Panc1 (cell line): Measurements from ENCODE around the gene KCNQ4. TPM values are rescaled to one million over a fixed set of nuclear protein-coding genes. Genes with fewer than 3 reads are reported as not detected.

Experiments used
- ATAC-seq: fragments of 200-7000 bp; cut with Tn5 transposase; 2 replicates; pipeline ENCODE4 v1.9.1; 2020; ENCODE audit warnings: mild to moderate bottlenecking, moderate library complexity
- BruUV-seq: library from RNA; stranded (reverse); fragments of 400-500 nt; replicated peaks from 2 replicates; lab custom pipeline; 2021; lab: Mats Ljungman, UMichigan
- CTCF ChIA-PET: fragments of 300-600 bp; sonication (Branson Sonifier 250); formaldehyde crosslinking; loops from one replicate; lab custom pipeline; 2022; ENCODE audit warnings: antibody characterized with exemption; lab: Charles Lee
- POLR2A ChIA-PET: fragments of 300-600 bp; sonication (Branson Sonifier 250); formaldehyde crosslinking; loops from one replicate; lab custom pipeline; 2022; ENCODE audit warnings: antibody characterized with exemption; lab: Charles Lee
- DNase-seq: peaks from one replicate; pipeline ENCODE4 v3.0.0-alpha.2; 2010; ENCODE audit warnings: low read depth, low spot score
- H3K27ac ChIP-seq: 2 replicates; pipeline ENCODE4 v1.5.1; 2011; ENCODE audit warnings: mild to moderate bottlenecking, low read length, inconsistent platforms
- H3K27me3 ChIP-seq: fragments of 200-500 bp; sonication (Bioruptor generic); 2 replicates; pipeline ENCODE4 v1.6.0; 2014; ENCODE audit warnings: low read length, inconsistent platforms; ENCODE audit not compliant: control insufficient read depth, insufficient read depth
- H3K36me3 ChIP-seq: fragments of 200-500 bp; sonication (Bioruptor generic); 2 replicates; pipeline ENCODE4 v1.5.1; 2014; ENCODE audit warnings: inconsistent platforms, mild to moderate bottlenecking, low read length, moderate library complexity; ENCODE audit not compliant: control insufficient read depth, insufficient read depth
- H3K4me1 ChIP-seq: 2 replicates; pipeline ENCODE4 v1.5.1; 2011; ENCODE audit warnings: inconsistent platforms, mild to moderate bottlenecking, low read length, moderate library complexity; ENCODE audit not compliant: control insufficient read depth, insufficient read depth
- H3K4me3 ChIP-seq, 2 experiments: 2 replicates each; pipeline ENCODE4 v1.5.1; 2011 to 2012; ENCODE audit warnings: low read depth in 2 of 2, low read length in 2 of 2, mild to moderate bottlenecking in 2 of 2, inconsistent platforms in 1 of 2, moderate library complexity in 1 of 2
- H3K9me3 ChIP-seq: fragments of 200-500 bp; sonication (Bioruptor generic); 2 replicates; pipeline ENCODE4 v1.5.1; 2014; ENCODE audit warnings: low read depth, mild to moderate bottlenecking, inconsistent platforms, low read length, moderate library complexity; ENCODE audit not compliant: control insufficient read depth, insufficient read depth
- POLR2AphosphoS5 ChIP-seq: IDR thresholded peaks from 2 replicates; pipeline ENCODE4 v1.6.1; 2012; ENCODE audit warnings: mild to moderate bottlenecking, low read depth, low read length, moderate library complexity
- SIN3A ChIP-seq: IDR thresholded peaks from 2 replicates; pipeline ENCODE4 v1.6.1; 2012; ENCODE audit warnings: low read depth, mild to moderate bottlenecking, low read length, moderate library complexity, borderline replicate concordance; ENCODE audit not compliant: insufficient read depth
- TCF7L2 ChIP-seq: IDR thresholded peaks from 2 replicates; pipeline ENCODE4 v1.6.1; 2011; ENCODE audit warnings: mild to moderate bottlenecking, low read depth, low read length, inconsistent platforms
- in situ Hi-C: cut with HindIII; loops from 2 replicates; pipeline ENCODE4 v1.10.0; 2016; ENCODE audit warnings: low sequenced_read_pairs, low pct_unique_long_range_greater_than_20kb
- intact Hi-C: fragments of 100-400 bp; cut with micrococcal nuclease; formaldehyde crosslinking; loops from one replicate; pipeline ENCODE4 v1.10.0; 2022; ENCODE audit not compliant: unreplicated experiment
- total RNA-seq: library from RNA; stranded (reverse); gene quantifications from one replicate; pipeline ENCODE4 v1.2.1, GENCODE V29; 2021; ENCODE audit not compliant: unreplicated experiment
- TF ChIP-seq, protein P1 (sequence below), 2 experiments: IDR thresholded peaks; 2 replicates each; pipeline ENCODE4 v1.6.1; 2011 to 2012; ENCODE audit warnings: low read depth in 2 of 2, control low read depth in 1 of 2, low read length in 1 of 2, mild to moderate bottlenecking in 1 of 2, moderate library complexity in 1 of 2; ENCODE audit not compliant: insufficient read depth in 1 of 2
- TF ChIP-seq, protein P2 (sequence below): fragments of 450-650 bp; IDR thresholded peaks from 2 replicates; pipeline ENCODE4 v1.5.1; 2017; ENCODE audit warnings: mild to moderate bottlenecking

KCNQ4 gene
- total RNA-seq, 1 experiment from 2014 or later, result 2.6 TPM

DNA sequence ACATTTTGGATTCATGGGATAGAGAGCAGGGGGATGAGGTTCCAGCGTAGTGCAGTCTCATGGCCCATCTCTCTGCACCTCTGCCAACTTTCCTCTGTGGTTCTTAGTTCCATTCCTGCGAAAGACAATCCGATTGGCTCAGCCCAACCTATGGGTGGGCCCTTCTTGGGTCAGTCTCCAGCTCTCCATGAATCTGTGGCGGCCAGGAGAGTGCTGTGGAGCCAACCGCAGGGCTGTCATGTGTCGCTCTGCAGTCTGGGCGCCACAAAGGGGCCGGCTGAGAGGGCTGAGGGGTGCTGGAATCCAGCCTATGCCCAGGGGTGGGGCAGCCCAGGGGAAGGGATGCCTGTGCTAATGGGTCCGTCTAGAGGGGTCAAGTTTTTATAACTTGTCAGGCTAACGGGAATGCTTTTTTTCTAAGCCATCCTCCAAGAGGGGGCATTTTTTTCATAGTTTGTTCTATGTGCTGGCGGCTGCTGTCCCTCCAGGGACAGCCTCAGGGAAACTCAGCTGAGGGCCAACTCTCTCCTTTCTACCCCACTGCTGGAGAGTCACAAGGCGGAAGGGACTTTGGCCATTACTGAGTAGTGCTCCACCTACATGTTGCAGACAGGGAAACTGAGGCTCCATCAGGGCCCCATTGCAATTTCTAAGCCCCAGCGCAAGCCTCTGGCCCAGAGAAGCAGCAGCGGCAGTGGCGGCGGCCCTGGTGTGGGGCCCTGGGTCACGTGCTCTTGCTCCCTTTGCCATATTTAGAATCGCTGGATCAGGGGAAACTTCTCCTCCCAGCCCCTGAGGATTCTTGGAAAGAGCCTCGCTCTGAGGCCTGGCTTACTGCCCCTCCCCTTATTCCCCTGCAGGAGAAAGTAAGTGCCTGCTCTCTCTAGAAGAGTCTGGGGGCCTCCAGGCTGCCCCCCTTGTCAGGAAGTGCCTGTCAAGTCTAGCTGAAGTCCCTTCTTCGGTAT is 23.4 kb downstream of the KCNQ4 start:
- no TSS peak for BruUV-seq
- TF ChIP-seq SIN3A (no peak), TCF7L2 (no peak), POLR2AphosphoS5 (no peak)
- TF ChIP-seq, protein P1, sequence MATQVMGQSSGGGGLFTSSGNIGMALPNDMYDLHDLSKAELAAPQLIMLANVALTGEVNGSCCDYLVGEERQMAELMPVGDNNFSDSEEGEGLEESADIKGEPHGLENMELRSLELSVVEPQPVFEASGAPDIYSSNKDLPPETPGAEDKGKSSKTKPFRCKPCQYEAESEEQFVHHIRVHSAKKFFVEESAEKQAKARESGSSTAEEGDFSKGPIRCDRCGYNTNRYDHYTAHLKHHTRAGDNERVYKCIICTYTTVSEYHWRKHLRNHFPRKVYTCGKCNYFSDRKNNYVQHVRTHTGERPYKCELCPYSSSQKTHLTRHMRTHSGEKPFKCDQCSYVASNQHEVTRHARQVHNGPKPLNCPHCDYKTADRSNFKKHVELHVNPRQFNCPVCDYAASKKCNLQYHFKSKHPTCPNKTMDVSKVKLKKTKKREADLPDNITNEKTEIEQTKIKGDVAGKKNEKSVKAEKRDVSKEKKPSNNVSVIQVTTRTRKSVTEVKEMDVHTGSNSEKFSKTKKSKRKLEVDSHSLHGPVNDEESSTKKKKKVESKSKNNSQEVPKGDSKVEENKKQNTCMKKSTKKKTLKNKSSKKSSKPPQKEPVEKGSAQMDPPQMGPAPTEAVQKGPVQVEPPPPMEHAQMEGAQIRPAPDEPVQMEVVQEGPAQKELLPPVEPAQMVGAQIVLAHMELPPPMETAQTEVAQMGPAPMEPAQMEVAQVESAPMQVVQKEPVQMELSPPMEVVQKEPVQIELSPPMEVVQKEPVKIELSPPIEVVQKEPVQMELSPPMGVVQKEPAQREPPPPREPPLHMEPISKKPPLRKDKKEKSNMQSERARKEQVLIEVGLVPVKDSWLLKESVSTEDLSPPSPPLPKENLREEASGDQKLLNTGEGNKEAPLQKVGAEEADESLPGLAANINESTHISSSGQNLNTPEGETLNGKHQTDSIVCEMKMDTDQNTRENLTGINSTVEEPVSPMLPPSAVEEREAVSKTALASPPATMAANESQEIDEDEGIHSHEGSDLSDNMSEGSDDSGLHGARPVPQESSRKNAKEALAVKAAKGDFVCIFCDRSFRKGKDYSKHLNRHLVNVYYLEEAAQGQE (IDR thresholded peaks at IDR 0.05; ENCODE audit: insufficient read depth in 1 of 2, low read depth in 2 of 2, low read length in 1 of 2), result no peak
- TF ChIP-seq, protein P2, sequence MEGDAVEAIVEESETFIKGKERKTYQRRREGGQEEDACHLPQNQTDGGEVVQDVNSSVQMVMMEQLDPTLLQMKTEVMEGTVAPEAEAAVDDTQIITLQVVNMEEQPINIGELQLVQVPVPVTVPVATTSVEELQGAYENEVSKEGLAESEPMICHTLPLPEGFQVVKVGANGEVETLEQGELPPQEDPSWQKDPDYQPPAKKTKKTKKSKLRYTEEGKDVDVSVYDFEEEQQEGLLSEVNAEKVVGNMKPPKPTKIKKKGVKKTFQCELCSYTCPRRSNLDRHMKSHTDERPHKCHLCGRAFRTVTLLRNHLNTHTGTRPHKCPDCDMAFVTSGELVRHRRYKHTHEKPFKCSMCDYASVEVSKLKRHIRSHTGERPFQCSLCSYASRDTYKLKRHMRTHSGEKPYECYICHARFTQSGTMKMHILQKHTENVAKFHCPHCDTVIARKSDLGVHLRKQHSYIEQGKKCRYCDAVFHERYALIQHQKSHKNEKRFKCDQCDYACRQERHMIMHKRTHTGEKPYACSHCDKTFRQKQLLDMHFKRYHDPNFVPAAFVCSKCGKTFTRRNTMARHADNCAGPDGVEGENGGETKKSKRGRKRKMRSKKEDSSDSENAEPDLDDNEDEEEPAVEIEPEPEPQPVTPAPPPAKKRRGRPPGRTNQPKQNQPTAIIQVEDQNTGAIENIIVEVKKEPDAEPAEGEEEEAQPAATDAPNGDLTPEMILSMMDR, result no peak

DNA sequence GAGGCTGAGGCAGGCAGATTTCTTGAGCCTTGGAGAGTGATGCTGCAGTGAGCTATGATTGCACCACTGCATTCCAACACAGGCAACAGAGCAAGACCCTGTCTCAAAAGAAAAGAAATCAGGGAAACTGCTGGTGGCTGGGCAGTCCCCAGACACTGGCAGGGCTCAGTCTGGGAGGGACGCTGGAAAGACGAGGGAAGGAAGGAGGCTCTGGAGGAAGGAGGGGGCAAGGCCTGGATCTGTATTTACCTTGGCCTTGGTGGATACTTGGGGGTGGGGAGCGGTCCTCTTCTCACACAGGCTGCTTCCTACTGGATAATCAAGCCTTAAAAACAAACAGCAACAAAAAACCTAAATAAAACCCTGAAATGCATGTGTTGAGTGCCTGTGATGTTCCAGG is 24.4 kb downstream of the KCNQ4 start:
- TF ChIP-seq, protein P1 (IDR thresholded peaks at IDR 0.05; ENCODE audit: insufficient read depth in 1 of 2, low read depth in 2 of 2, low read length in 1 of 2), result no peak
- no peak for TF ChIP-seq SIN3A
- no peak for TF ChIP-seq POLR2AphosphoS5
- TF ChIP-seq, protein P2, result no peak
- no peak for TF ChIP-seq TCF7L2
- ChIA-PET POLR2A (no interaction called here), CTCF (no interaction called here)
- Histone ChIP-seq H3K36me3 (no peaks in the 10 kb centered on the region), H3K27me3 (no peaks in the 10 kb centered on the region), H3K4me3 (no peak overlapping the region), H3K4me1 (no peaks in the 10 kb centered on the region; the same call in 1 of the 2 replicates), H3K9me3 (no peaks in the 10 kb centered on the region), H3K27ac (no peak overlapping the region)
- DNase-seq (no peak), ATAC-seq (no peak)
- intact Hi-C loops, result no loop called here
- in situ Hi-C loops, result no loop called here
- BruUV-seq, result no TSS peak

More for the DNA sequence above, 23.4 kb downstream of the KCNQ4 start:
- ChIA-PET POLR2A (no interaction called here), CTCF (no interaction called here)
- H3K36me3 ChIP-seq, result no peaks in the 10 kb centered on the region
- peaks cover 3% of the 10 kb centered on the region; the same call in 1 of the 2 replicates for H3K4me1 ChIP-seq
- ATAC-seq (no peak), DNase-seq (no peak)
- H3K4me3 ChIP-seq, result no peak overlapping the region
- H3K27ac ChIP-seq, result no peak overlapping the region
- no peaks in the 10 kb centered on the region for H3K27me3 ChIP-seq
- H3K9me3 ChIP-seq, result no peaks in the 10 kb centered on the region
- intact Hi-C loops (no loop called here), in situ Hi-C loops (no loop called here)
